AG09319 (cell line): ENCODE data around the gene TLL2.

Experiments
- DNase-seq: peaks from one replicate; pipeline ENCODE4 v3.0.0-alpha.2; 2010; ENCODE audit warnings: low read depth; ENCODE audit errors: extremely low read depth
- CTCF ChIP-seq: IDR thresholded peaks from 2 replicates; pipeline ENCODE4 v1.5.1; 2011; ENCODE audit warnings: low read depth, mild to moderate bottlenecking, inconsistent platforms, low read length, moderate library complexity

Gene TLL2

GRCh38 chr10:96342402-96342801 is 171.3 kb downstream of the TLL2 start:
- no peak for TF ChIP-seq CTCF
- DNase-seq = no peak

GRCh38 chr10:96341219-96342182 is 172.2 kb downstream of the TLL2 start:
- TF ChIP-seq CTCF = no peak
- DNase-seq = no peak

GRCh38 chr10:96339956-96340904 is 173.5 kb downstream of the TLL2 start:
- DNase-seq = no peak
- peak; percentile 70 for TF ChIP-seq CTCF

- no peak for TF ChIP-seq CTCF
- no peak for DNase-seq
These were observed 174.3 kb downstream of the TLL2 start for GRCh38 chr10:96339383-96339782.

GRCh38 chr10:96338279-96338925 is 175.3 kb downstream of the TLL2 start:
- no peak for TF ChIP-seq CTCF
- no peak for DNase-seq

- no peak for DNase-seq
- no peak for TF ChIP-seq CTCF
These were observed 176.6 kb downstream of the TLL2 start for GRCh38 chr10:96337106-96337505.
